IPS-18c (cell line): ENCODE data around the gene RNF152.
"Not testable (repeated sequence)": the region's sequence is repeated elsewhere in the genome, so short reads cannot be mapped to it uniquely, and the experiment has no call there.

Experiments
- H3K4me3 ChIP-seq: 2 replicates; pipeline ENCODE4 v1.7.0; 2013; ENCODE audit warnings: low read depth, mild to moderate bottlenecking, low read length, moderate library complexity; ENCODE audit not compliant: insufficient read depth
- H3K9me3 ChIP-seq: one replicate; pipeline ENCODE4 v1.6.1; 2013; ENCODE audit warnings: mild to moderate bottlenecking, low read length, moderate library complexity; ENCODE audit not compliant: control insufficient read depth, insufficient read depth

The RNF152 gene

DNA sequence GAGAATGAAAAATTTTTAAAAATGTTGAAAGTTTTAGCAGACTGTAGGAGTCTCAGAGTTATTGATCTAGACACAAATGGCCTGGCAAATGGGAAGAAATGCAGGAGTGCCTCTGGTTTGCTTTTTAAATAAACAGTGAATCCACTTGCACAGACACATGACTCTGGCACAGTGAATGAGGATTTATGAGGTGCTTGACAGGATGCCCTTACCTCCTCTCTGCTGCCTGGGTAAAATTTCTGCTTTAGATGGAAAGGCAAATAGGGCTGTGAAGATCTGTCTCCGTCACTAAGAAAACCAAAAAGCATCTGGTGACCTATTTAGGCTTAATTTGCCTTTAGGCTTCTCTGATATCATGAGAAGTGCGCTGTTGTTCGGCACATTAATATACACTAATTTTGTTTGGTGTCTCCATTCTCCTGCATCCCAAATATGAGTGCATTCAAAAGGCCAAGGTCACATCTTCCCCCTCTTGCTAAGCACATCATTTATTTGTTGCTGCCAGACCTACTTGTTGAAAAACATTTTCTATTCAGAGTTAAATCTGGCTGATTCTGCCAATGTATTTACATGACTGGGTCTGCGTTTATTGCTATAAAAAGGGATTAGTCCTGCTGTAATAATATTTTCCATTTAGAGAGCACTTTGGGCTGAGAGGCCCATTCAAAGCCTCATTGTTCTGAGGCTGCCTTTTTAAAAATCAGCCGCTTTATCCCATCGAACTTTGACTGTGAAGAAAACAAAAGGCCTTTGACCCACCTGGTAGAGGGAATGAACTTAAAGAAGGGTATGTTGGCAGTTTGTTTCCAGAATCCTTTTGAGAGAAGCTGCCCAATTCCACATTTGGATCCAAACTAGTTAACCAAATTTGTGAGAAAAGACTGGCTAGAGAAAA lies 94.9 kb downstream of the RNF152 start:
- no peak overlapping the region for H3K4me3 ChIP-seq
- H3K9me3 ChIP-seq: no peaks in the 10 kb centered on the region

- no peaks in the 10 kb centered on the region for H3K9me3 ChIP-seq
- no peak overlapping the region for H3K4me3 ChIP-seq
These were observed 101.8 kb downstream of the RNF152 start for GRCh38 chr18:61791031-61791430.

- not testable (repeated sequence) for H3K4me3 ChIP-seq, H3K9me3 ChIP-seq
These were observed 105.7 kb downstream of the RNF152 start for GRCh38 chr18:61787011-61787670.

DNA sequence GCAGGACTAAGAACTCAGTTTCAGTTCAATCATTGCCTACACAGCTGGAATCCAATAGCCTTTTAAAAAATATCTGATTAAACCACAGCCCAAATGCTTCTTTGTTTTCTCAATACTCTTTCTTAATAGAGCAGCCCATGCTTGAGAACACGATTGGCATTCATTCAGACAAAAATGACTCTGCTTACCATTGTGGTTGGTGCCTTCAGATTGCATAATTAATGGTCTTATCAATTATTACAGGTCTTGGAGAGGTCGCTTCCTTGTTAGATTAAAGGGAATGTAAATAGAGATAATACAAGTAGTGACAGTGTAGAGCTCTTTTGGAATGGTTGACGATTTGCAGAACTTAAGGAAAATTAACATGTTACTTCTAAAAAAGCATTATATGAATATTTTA lies 107.2 kb downstream of the RNF152 start:
- H3K9me3 ChIP-seq: no peaks in the 10 kb centered on the region
- no peak overlapping the region for H3K4me3 ChIP-seq

GRCh38 chr18:61784834-61785233 lies 108.0 kb downstream of the RNF152 start:
- H3K4me3 ChIP-seq: no peak overlapping the region

GRCh38 chr18:61782545-61782944 lies 110.3 kb downstream of the RNF152 start:
- H3K4me3 ChIP-seq: no peak overlapping the region

More at GRCh38 chr18:61784834-61785233, 108.0 kb downstream of the RNF152 start:
- H3K9me3 ChIP-seq: no peaks in the 10 kb centered on the region

GRCh38 chr18:61776201-61776600 lies 116.6 kb downstream of the RNF152 start:
- H3K9me3 ChIP-seq, H3K4me3 ChIP-seq: not testable (repeated sequence)

More at GRCh38 chr18:61782545-61782944, 110.3 kb downstream of the RNF152 start:
- no peaks in the 10 kb centered on the region for H3K9me3 ChIP-seq

DNA sequence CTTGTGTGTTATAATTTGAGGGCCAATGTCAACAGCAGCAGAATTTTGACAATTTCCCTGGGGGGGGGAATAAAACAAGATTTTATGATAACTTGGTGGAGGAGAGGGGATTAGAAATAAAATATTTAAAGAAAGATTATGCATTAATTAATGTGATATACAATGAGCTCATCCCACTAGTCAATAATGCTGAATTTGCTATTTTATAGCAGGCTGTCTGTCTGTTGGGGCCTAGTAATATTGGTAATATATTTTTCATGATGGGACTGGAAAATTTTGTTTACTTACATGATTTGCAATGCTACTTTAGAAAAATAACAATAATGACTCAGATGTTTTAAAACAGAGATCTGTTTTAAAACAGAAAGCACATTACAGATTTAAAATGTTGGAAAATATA lies 118.0 kb downstream of the RNF152 start:
- Histone ChIP-seq H3K9me3 (no peaks in the 10 kb centered on the region), H3K4me3 (no peak overlapping the region)

GRCh38 chr18:61772293-61772848 lies 120.4 kb downstream of the RNF152 start:
- H3K4me3 ChIP-seq: no peak overlapping the region
- H3K9me3 ChIP-seq: no peaks in the 10 kb centered on the region

DNA sequence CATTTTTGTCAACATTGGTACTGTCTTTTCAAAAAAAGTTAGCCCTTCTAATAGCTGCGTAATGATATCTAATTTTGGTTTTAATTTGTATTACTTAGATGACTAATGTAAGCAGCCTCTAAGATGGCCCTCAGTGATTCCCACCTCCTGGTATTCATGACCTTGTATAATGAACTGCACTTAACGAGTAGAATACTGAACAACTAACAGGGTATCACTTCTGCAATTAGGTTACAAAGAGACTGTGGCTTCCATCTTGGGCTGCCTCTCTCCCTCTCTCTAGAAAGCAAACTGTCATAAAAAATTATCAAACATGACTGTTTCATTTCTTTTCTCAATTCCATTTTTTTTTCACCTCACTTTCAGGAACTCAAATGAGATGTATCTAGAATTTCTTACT lies 120.9 kb downstream of the RNF152 start:
- H3K9me3 ChIP-seq: no peaks in the 10 kb centered on the region
- no peak overlapping the region for H3K4me3 ChIP-seq

DNA sequence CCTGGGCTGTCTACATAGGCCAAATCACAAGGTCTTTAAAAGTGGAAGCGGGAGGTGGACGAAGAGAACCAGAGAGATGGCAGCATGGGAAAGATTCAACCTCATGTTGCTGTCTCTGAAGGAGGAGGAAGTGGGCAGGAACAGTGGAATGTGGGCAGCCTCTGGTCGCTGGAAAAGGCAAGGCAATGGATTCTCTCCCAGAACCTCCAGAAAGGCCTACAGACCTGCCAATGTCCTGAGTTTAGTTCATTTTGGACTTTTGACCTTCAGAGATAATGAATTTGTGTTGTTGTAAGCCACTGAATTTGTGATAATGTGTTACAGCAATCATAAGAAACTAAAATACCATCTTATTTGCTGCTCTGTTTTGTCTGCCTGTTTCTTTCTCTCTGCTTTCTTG lies 122.5 kb downstream of the RNF152 start:
- Histone ChIP-seq H3K9me3 (no peaks in the 10 kb centered on the region), H3K4me3 (no peak overlapping the region)

GRCh38 chr18:61766266-61766884 lies 126.4 kb downstream of the RNF152 start:
- no peak overlapping the region for H3K4me3 ChIP-seq
- H3K9me3 ChIP-seq: no peaks in the 10 kb centered on the region

DNA sequence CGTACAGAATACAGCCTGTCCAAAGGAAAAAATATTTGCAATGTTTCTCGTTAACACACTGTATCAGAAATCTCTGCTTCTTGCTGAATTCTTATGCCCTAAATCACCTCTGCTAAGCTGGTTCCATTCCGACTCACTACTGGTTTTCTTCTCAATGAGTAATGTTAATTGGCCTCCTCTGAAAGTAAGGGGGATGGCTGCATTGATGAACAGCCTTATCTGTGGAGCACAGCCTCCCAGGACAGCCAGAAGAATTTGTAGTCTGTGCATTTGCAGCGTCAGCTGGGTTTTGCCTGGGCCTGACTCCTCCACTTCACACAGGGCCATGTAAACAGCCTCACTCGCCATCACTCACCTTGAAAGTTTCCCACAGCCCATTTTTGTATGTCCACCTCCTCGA lies 127.7 kb downstream of the RNF152 start:
- no peaks in the 10 kb centered on the region for H3K9me3 ChIP-seq
- H3K4me3 ChIP-seq: no peak overlapping the region

GRCh38 chr18:61764381-61764780 lies 128.4 kb downstream of the RNF152 start:
- no peak overlapping the region for H3K4me3 ChIP-seq
- no peaks in the 10 kb centered on the region for H3K9me3 ChIP-seq

DNA sequence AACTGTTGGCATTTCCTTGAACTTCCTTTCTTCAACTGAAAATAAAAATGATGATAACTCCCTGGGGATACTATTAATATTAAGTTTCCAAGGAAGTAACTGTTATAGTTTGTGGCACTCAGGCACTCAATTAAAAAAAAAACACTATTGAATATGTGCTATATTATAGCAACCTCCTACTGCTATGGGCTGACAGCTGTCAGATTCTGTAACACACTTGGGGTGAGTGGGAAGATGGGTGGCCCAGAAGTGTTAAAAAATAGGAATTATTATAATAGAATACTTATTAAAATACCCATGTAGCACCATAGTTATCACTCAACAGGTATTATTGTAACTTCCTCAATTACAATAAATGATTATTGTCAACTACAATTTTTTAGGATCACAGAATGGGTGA lies 130.9 kb downstream of the RNF152 start:
- Histone ChIP-seq H3K9me3 (no peaks in the 10 kb centered on the region), H3K4me3 (no peak overlapping the region)
